Measurements from ENCODE around the gene HS1BP3.

HS1BP3 gene

GRCh38 chr2:20645301-20645701 is 5.6 kb downstream of the HS1BP3 start:
- no peak for DNase-seq

DNA sequence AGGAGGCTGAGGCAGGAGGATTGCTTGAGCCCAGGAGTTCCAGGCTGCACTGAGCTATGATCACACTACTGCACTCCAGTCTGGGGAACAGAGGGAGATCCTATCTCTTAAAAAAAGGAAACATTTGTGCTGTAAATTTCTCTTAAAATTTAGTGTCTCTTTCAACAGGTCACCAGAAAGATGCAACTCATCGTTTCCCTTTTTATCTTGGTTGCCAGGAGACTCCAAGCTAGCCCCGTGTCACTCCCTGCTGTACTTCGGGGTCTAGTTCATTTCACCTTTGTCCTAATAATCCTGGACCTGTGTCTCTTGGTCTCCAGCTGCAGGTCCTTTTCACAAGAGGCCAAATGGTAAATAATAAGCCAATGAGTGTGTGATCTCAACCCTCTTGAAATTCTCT is 7.1 kb downstream of the HS1BP3 start:
- peak; percentile 60 for DNase-seq

DNA sequence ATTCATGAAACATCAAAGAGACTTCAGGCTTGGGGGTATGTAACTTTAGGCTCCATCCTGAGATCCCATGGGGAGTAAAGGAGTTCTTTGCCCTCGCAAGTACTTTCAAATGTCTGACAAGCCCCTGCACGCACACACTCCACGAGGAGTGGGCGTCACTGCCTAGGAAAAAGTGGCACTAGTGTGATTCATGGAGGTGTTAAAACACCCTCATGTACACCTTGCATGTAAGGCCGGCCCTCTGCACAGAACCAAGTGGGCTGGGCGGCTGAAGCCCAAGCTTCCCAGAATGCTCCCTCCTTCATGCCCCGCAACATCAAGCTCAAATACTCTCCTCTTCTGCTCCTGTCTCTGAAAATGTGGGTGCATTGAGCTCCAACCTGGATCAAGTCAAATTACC is 7.8 kb downstream of the HS1BP3 start:
- no peak for DNase-seq

- DNase-seq, result peak; percentile 76
Observed at GRCh38 chr2:20642055-20642971, 8.6 kb downstream of the HS1BP3 start.

DNA sequence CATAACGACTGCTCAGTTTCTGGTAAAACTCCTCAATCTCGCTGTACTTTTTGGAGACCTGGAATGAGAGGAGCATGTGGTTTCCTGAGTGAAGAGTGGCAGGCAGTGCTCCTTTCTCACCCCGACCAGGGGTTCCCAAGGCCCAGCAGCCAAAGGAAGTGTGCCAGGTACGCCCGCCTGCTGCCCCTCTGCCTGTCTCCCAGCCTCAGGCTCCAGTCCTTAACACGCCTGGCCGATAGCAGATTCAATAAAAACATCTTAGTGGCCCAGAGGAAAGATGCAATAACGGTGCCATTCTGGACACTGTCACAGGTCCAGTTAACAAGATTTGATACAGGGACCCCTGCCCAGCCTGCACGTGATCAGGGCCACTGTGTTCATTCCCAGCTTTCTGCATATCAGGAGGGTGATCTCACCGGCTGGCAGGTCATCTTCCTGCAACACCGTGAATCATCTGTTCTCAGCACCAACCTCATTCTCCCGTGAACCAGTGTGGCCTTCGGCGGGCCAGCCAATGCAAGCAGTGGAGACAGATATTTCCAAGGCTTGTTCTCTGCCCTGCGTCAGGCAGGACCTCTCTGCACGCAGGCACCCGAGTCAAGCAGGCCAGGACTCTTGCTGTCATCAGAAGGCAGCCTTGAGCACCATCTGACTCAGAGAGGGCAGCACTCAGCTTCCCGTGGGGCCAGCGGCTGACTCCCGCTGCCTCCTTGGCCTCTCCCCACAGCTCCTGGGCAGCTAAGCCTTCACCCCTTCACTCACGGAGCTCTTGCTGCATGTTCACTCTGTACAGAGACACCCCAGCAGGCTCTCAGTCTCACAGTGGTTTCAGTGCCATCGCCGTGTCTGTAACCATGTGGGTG is 9.5 kb downstream of the HS1BP3 start:
- no peak for DNase-seq

DNA sequence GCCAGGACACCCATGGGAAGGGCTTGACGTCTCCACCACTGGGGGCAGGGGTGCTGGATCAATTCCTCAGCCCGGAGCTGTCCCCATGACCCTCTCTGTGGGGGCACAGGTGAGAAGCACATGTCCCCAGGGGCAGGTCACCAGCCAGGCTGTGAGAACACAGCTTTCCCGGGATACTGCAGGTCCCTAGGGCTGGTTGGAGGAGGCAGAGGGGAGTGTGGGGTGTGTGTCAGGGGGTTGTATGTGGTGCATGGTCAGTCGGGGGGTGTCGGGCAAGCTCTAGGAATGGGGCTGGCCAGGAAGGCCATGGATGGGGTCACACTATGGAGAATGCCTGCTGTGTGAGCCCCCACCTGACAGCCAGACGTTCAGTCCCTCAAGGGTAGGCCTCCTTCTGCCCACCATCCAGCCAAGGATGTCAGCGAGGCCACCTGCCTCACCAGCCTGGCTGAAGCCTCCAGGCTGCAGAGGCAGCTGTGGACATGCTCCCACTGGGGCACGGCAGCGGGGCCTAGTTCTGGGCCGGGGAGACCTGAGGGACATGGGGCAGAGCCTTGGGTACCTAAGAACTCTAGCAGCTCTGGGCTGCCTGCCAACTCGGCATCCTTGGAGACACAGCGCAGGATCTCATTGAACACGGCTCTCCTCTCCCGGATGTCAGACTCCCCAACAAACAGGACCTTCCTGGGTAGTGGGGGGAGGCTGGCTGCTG is 10.3 kb downstream of the HS1BP3 start:
- no peak for DNase-seq

GRCh38 chr2:20638646-20639430 is 12.1 kb downstream of the HS1BP3 start:
- DNase-seq, result no peak

GRCh38 chr2:20638014-20638413 is 12.9 kb downstream of the HS1BP3 start:
- no peak for DNase-seq

DNA sequence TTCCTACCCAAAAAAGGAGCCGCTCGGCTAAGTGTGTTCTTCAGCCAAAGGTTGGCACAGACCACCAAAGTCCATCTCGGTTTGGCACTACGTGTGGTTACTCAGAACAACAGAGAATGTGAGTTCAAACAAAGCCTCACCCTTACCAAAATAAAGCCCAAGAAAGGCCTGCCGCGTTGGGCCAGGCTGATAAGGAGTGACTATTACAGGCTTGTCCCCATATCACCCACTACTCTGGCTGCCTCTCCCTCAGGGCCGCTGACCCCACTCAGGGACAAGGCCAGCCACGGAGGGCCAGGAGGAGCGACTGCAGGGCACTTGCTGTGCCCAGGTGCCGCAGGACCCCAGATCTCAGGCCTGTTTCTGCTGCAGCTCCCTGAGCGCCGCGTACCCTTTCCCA is 13.8 kb downstream of the HS1BP3 start:
- DNase-seq, result no peak

GRCh38 chr2:20635675-20636584 is 15.0 kb downstream of the HS1BP3 start:
- DNase-seq, result peak; percentile 87

GRCh38 chr2:20635113-20635510 is 15.8 kb downstream of the HS1BP3 start:
- peak; percentile 64 for DNase-seq

DNA sequence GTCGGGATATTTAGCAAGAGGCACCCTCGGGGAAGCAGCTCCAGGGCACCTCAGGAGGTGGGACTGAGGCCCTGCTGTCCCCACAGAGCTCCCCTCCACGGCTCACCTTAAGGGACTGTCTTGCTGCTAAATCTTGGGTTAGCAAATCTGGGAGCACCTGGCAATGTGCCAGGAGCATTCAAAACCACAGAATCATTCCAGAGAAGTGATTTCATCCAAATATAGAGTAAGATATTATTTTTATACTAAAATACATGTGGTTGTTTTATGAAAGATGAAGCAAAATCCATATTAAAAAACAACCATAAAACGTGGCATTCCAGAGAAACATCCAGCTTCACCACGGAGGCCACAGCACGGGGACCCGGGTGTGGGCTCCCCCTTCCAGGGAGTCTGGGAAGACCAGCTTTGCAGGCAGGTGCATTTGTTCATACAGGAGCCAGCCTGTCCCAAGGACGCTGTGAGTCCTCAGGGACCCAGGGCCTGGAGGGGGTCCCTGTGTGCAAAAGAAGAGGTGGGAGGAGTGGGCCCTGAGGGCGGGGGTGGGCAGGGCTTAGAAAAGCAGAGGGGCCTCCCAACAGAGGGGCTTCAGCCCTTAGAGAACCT is 16.3 kb downstream of the HS1BP3 start:
- peak; percentile 47 for DNase-seq

- peak; percentile 96 for DNase-seq
Observed at GRCh38 chr2:20633794-20634506, 16.9 kb downstream of the HS1BP3 start.

GRCh38 chr2:20633001-20633400 is 17.9 kb downstream of the HS1BP3 start:
- DNase-seq, result peak; percentile 15

DNA sequence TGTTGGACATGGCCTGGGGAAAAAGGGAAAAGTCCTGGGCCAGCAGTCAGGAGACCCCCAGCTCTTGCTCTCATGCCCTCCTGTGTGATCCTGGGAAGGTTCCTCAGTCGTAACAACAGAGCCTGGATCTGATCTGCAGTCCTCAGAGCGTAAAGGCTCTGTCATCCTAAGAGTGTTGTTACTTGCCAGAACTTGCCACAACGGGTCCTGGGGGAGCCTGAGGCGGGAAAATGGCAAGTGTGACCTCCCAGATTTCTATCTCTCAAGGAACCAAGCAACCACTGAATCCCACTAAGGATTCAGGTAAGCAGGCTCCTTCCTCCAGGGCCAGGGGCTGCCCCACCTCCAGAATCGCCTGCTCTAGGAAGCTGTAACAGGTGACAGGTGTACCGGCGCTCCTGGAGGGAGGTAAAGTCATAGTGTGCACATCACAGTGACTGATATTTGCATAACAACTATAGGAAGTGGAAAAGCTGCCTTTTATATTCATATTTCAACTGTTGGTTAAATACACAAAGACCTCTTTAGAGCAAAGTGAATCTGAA is 18.4 kb downstream of the HS1BP3 start:
- peak; percentile 18 for DNase-seq

DNA sequence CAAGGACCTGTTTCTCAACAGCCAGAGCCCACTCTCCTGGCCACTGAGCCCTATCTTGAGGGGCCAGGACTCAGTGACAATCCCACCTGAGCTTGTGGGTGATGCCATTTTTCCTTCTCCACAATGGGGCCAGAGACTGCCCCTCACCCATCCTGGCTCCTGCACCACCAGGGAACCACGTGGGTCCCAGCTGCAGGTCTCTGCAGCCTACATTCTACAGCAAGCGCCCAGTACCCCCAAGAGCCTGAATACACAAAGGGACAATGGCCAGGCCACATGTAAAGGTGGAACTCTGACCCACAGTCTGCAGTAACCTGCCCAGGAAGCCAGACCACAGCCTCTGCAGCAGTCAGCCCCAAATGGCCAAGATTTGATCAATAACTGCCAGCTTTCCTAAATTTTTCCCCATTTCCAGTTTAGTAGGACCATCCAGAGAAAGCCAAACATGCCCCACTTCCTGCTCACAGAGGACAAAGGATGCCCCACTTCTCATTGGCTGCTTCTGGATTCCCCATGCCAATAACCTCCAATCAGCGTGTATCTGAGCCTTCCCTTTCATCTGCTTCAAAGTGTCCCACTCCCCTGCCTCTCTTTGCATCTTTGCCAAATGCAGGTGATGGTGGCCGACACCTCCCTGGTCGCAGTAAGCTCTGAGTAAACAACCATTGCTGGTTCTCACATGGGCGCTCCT is 19.1 kb downstream of the HS1BP3 start:
- peak; percentile 32 for DNase-seq

DNA sequence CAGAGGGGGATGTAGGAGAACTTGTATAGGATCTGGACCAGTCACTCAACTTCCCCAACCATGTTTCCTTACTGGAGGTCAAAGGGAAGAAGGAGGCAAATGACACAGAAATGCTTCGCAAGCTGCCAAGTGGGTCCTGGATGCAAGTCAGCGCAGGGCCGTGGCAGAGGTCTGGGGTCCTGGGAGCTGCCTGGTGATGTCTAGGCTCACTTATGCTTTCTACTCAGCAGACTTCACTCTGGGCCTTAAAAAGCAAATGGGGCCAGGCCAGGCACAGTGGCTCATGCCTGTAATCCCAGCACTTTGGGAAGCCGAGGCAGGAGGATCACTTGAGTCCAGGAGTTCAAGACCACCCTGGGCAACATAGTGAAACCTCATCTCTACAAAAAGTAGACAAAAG is 19.9 kb downstream of the HS1BP3 start:
- DNase-seq, result no peak

DNA sequence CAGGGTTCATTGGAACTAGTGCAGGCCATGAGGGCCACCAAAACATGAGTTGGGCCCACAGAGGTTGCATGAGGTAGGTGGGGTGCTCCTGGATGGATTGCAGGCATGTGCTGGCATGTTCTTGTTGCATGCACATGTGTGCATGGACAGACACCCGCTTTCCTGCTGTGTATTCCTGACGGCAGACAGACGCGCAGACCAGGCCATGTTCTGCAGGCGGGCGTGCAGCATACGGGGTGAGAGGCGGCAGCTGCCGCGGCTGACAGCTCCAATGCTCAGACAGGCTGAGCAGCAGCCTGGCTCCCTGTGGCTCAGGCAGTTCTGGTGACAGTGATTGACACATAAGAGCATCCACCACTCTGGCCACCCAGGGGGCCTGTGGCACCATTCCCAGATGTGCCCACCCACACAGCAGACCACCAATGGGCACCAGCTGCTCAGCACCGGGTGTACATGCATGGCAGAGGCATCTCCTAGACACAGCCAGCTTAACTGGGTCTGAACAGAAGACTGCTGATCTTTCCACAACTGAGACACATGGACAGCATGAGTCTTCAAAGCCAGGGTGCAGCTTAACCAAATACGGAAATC is 21.2 kb downstream of the HS1BP3 start:
- no peak for DNase-seq

GRCh38 chr2:20629181-20629580 is 21.7 kb downstream of the HS1BP3 start:
- no peak for DNase-seq

Measured in DMS53 (cell line).